H1 (cell line): ENCODE data around the gene SERHL2. TPM values are rescaled to one million over a fixed set of nuclear protein-coding genes. Genes with fewer than 3 reads are reported as not detected.
"Not testable (repeated sequence)": the region's sequence is repeated elsewhere in the genome, so short reads cannot be mapped to it uniquely, and the experiment has no call there.

Experiments used
- CTCF ChIA-PET: fragments of 300-600 bp; sonication (Branson Sonifier 250); formaldehyde crosslinking; loops from one replicate; lab custom pipeline; 2021; ENCODE audit not compliant: partially characterized antibody; lab: Charles Lee
- POLR2A ChIA-PET: fragments of 300-600 bp; sonication (Branson Sonifier 250); formaldehyde crosslinking; loops from one replicate; lab custom pipeline; 2021; ENCODE audit warnings: inconsistent platforms; ENCODE audit not compliant: partially characterized antibody; lab: Charles Lee
- DNase-seq, 2 experiments: peaks; one replicate each; pipeline versions ENCODE4 v3.0.0 to v3.0.0-alpha.2; 2010 to 2022; ENCODE audit warnings: low spot score in 2 of 2, low read depth in 1 of 2, mixed read lengths in 1 of 2
- FAIRE-seq: peaks from 2 replicates; lab custom pipeline; 2011; peaks lifted over from hg19 to GRCh38; lab: Jason Lieb, UNC
- H2AFZ ChIP-seq: 2 replicates; pipeline ENCODE4 v1.8.1; 2012; ENCODE audit warnings: low read length, inconsistent platforms
- H2AK5ac ChIP-seq: 2 replicates; pipeline ENCODE4 v1.6.1; 2013; ENCODE audit warnings: low read depth, low read length
- H2BK120ac ChIP-seq: replicated peaks from 2 replicates; pipeline ENCODE3; 2013; ENCODE audit warnings: low read depth, low read length, inconsistent platforms
- H2BK12ac ChIP-seq: 2 replicates; pipeline ENCODE4 v1.6.1; 2013; ENCODE audit warnings: low read depth, low read length
- H2BK15ac ChIP-seq: 2 replicates; pipeline ENCODE4 v1.6.1; 2013; ENCODE audit warnings: low read length
- H2BK20ac ChIP-seq: 2 replicates; pipeline ENCODE4 v1.6.1; 2013; ENCODE audit warnings: low read length
- H2BK5ac ChIP-seq: 2 replicates; pipeline ENCODE4 v1.6.1; 2013; ENCODE audit warnings: low read depth, low read length
- H3K14ac ChIP-seq: 2 replicates; pipeline ENCODE4 v1.6.1; 2013; ENCODE audit warnings: inconsistent platforms; ENCODE audit not compliant: insufficient read length
- H3K18ac ChIP-seq: 2 replicates; pipeline ENCODE4 v1.6.1; 2013; ENCODE audit warnings: low read length; ENCODE audit errors: extremely low read depth
- H3K23ac ChIP-seq: 2 replicates; pipeline ENCODE4 v1.6.1; 2013; ENCODE audit warnings: inconsistent platforms; ENCODE audit not compliant: insufficient read length
- H3K23me2 ChIP-seq: 2 replicates; pipeline ENCODE4 v1.6.1; 2013; ENCODE audit warnings: low read depth, low read length
- H3K27ac ChIP-seq: 2 replicates; pipeline ENCODE4 v1.6.1; 2011; ENCODE audit warnings: low read depth, low read length, inconsistent platforms
- H3K27me3 ChIP-seq, 4 experiments: replicated peaks in 1 of 4; 1 replicate in 1 of 4; 2 replicates in 3 of 4; pipeline versions ENCODE4 v1.6.1 to v1.8.1; 2011 to 2013; ENCODE audit warnings: low read length in 3 of 4, mild to moderate bottlenecking in 3 of 4, inconsistent platforms in 2 of 4, mixed read lengths in 2 of 4, moderate library complexity in 1 of 4; ENCODE audit not compliant: control insufficient read depth in 3 of 4, insufficient read depth in 3 of 4; ENCODE audit errors: extremely low read depth in 1 of 4
- H3K36me3 ChIP-seq, 4 experiments: 2 replicates each; pipeline versions ENCODE4 v1.6.1 to v1.8.1; 2011 to 2013; ENCODE audit warnings: mild to moderate bottlenecking in 4 of 4, low read length in 3 of 4, moderate library complexity in 2 of 4, control low read depth in 1 of 4, inconsistent platforms in 1 of 4; ENCODE audit not compliant: insufficient read depth in 4 of 4, control insufficient read depth in 2 of 4
- H3K4ac ChIP-seq: replicated peaks from 2 replicates; pipeline ENCODE3; 2013; ENCODE audit warnings: low read length, low read depth, mixed read lengths, inconsistent platforms; ENCODE audit not compliant: insufficient read length
- H3K4me1 ChIP-seq, 4 experiments: replicated peaks in 1 of 4; 1 replicate in 1 of 4; 2 replicates in 3 of 4; pipeline versions ENCODE4 v1.6.1 to v1.8.1; 2011 to 2013; ENCODE audit warnings: low read length in 3 of 4, inconsistent platforms in 2 of 4, mixed read lengths in 1 of 4; ENCODE audit not compliant: insufficient read depth in 4 of 4, control insufficient read depth in 3 of 4
- H3K4me2 ChIP-seq, 2 experiments: 2 replicates each; pipeline versions ENCODE4 v1.6.1 to v1.8.1; 2011 to 2013; ENCODE audit warnings: low read depth in 2 of 2, low read length in 2 of 2, control low read depth in 1 of 2, inconsistent platforms in 1 of 2, mild to moderate bottlenecking in 1 of 2; ENCODE audit not compliant: insufficient read depth in 1 of 2
- H3K4me3 ChIP-seq, 4 experiments: fragments of 200-600, 300-600 bp in 1 of 4; sonication (generic), shearing (Covaris generic), sonication (Bioruptor Twin) in 1 of 4; 2 replicates each; pipeline versions ENCODE4 v1.5.1 to v1.8.1; 2011 to 2016; ENCODE audit warnings: low read length in 4 of 4, low read depth in 3 of 4, control low read depth in 2 of 4, inconsistent platforms in 2 of 4, mild to moderate bottlenecking in 2 of 4, mixed read lengths in 1 of 4, moderate library complexity in 1 of 4; ENCODE audit not compliant: insufficient read depth in 2 of 4; ENCODE audit errors: extremely low read depth in 1 of 4
- H3K56ac ChIP-seq: replicated peaks from 2 replicates; pipeline ENCODE3; 2013; ENCODE audit warnings: low read depth, mild to moderate bottlenecking, mixed read lengths, low read length, inconsistent platforms; ENCODE audit not compliant: insufficient read length
- H3K79me1 ChIP-seq: 2 replicates; pipeline ENCODE4 v1.6.1; 2013; ENCODE audit warnings: low read depth, low read length, control low read depth
- H3K79me2 ChIP-seq, 2 experiments: 2 replicates each; pipeline versions ENCODE4 v1.6.1 to v1.8.1; 2012 to 2013; ENCODE audit warnings: low read length in 2 of 2, mild to moderate bottlenecking in 2 of 2, inconsistent platforms in 1 of 2; ENCODE audit not compliant: insufficient read depth in 2 of 2, control insufficient read depth in 1 of 2
- H3K9ac ChIP-seq, 4 experiments: replicated peaks in 1 of 4; 1 replicate in 1 of 4; 2 replicates in 3 of 4; pipeline versions ENCODE4 v1.6.1 to v1.8.1; 2011 to 2013; ENCODE audit warnings: low read depth in 3 of 4, low read length in 3 of 4, control low read depth in 2 of 4, mild to moderate bottlenecking in 2 of 4, moderate library complexity in 2 of 4, inconsistent platforms in 1 of 4; ENCODE audit errors: extremely low read depth in 1 of 4
- H3K9me3 ChIP-seq, 2 experiments: 2 replicates each; pipeline versions ENCODE4 v1.6.1 to v1.8.1; 2012 to 2013; ENCODE audit warnings: mild to moderate bottlenecking in 2 of 2, moderate library complexity in 2 of 2, control low read depth in 1 of 2, inconsistent platforms in 1 of 2, low read depth in 1 of 2, low read length in 1 of 2, mixed read lengths in 1 of 2; ENCODE audit not compliant: insufficient read depth in 2 of 2
- H4K20me1 ChIP-seq, 2 experiments: replicated peaks in 1 of 2; 2 replicates each; pipeline versions ENCODE3 to v1.8.1; 2011 to 2013; ENCODE audit warnings: inconsistent platforms in 2 of 2, low read length in 2 of 2, mild to moderate bottlenecking in 1 of 2; ENCODE audit not compliant: insufficient read depth in 2 of 2, control insufficient read depth in 1 of 2
- H4K5ac ChIP-seq: 2 replicates; pipeline ENCODE4 v1.6.1; 2013; ENCODE audit warnings: low read length, low read depth, mixed read lengths, inconsistent platforms; ENCODE audit not compliant: insufficient read length
- H4K8ac ChIP-seq: 2 replicates; pipeline ENCODE4 v1.8.0; 2013; ENCODE audit warnings: mild to moderate bottlenecking, moderate library complexity, low read length, inconsistent platforms; ENCODE audit not compliant: insufficient read depth; ENCODE audit errors: extremely low read depth
- H4K91ac ChIP-seq: replicated peaks from 2 replicates; pipeline ENCODE3; 2013; ENCODE audit warnings: low read length, mixed read lengths, inconsistent platforms; ENCODE audit not compliant: insufficient read length
- NRF1 ChIP-seq: IDR thresholded peaks from 2 replicates; pipeline ENCODE4 v1.6.1; 2011; ENCODE audit warnings: mild to moderate bottlenecking, low read depth, low read length, improper control_type of control experiment
- SP4 ChIP-seq: IDR thresholded peaks from 2 replicates; pipeline ENCODE4 v1.6.1; 2012; ENCODE audit warnings: low read length, inconsistent platforms
- WGBS, 2 experiments: shearing (Covaris generic) in 1 of 2; methylation state at CpG; one replicate each; pipeline versions ENCODE4 v1.1.6 to v1.1.7; 2013 to 2015; ENCODE audit warnings: low lambda C conversion rate in 2 of 2, mixed read lengths in 2 of 2, inconsistent platforms in 1 of 2, low coverage in 1 of 2, missing lambda C conversion rate in 1 of 2; ENCODE audit not compliant: insufficient replicate concordance in 2 of 2, insufficient coverage in 1 of 2, insufficient read length in 1 of 2; ENCODE audit errors: extremely low coverage in 1 of 2, missing lambda C conversion rate in 1 of 2; 5-methylcytosine and 5-hydroxymethylcytosine counted together
- polyA plus RNA-seq, 7 experiments: library from polyadenylated mRNA; depleted of rRNA in 3 of 7; stranded (reverse) in 5 of 7; unstranded in 2 of 7; fragments of >200 nt in 5 of 7; fragments of 200-250 nt in 2 of 7; gene quantifications; 1 replicate in 5 of 7; 2 replicates in 1 of 7; 4 replicates in 1 of 7; pipeline versions ENCODE4 v1.2.1 to v1.2.3, GENCODE V29; 2011 to 2013; ENCODE audit warnings: missing spikeins in 2 of 7, mixed read lengths in 2 of 7
- total RNA-seq: library from RNA; stranded (reverse); fragmentation: NEBNext Ultra II Directional; extraction: Animal tissue kit (Norgen Biotek cat#: 25700); gene quantifications from 2 replicates; pipeline ENCODE4 v1.2.1, GENCODE V29; 2021

The SERHL2 gene
- total and polyA plus RNA-seq, 2 of the 8 experiments (the other 6 are each of a cell fraction or from before 2014, with no cell fraction given), result 0.91 TPM; not detected in 1

- TF ChIP-seq SP4 (no peak), NRF1 (no peak)
These were observed 4.3 kb upstream of the SERHL2 start (continued) for GRCh38 chr22:42549331-42550060.

- H3K4me2 ChIP-seq, result not testable (repeated sequence)
These were observed 1.5 kb upstream of the SERHL2 start for GRCh38 chr22:42552294-42552647.

More at GRCh38 chr22:42552294-42552647, 1.5 kb upstream of the SERHL2 start:
- not testable (repeated sequence) for H3K9ac ChIP-seq, H3K79me2 ChIP-seq, H2BK120ac ChIP-seq, H3K4ac ChIP-seq, H3K4me3 ChIP-seq, H3K27ac ChIP-seq, H3K18ac ChIP-seq, FAIRE-seq, H4K8ac ChIP-seq, H3K23me2 ChIP-seq, H3K79me1 ChIP-seq, H4K20me1 ChIP-seq, DNase-seq, H2AFZ ChIP-seq, H3K36me3 ChIP-seq, H3K14ac ChIP-seq, H3K9me3 ChIP-seq, H2AK5ac ChIP-seq, H4K91ac ChIP-seq, H2BK12ac ChIP-seq, H3K23ac ChIP-seq, H2BK5ac ChIP-seq, H4K5ac ChIP-seq, H2BK15ac ChIP-seq, H3K56ac ChIP-seq, H2BK20ac ChIP-seq
- CTCF ChIA-PET, result interaction anchor here (0.8 to 1.9 kb wide), 5 partner anchors 9 to 569 kb away, joined by 3 to 12 read pairs (median 8); no protein-coding TSS in a partner anchor
- POLR2A ChIA-PET, result interaction anchor here (1.4 kb wide), 1 partner anchor 15 kb away, joined by 3 read pairs; no protein-coding TSS in a partner anchor
- Histone ChIP-seq H3K27me3 (peaks cover 0 to 10% (median 9%) of the 10 kb centered on the region in 4 experiments; a peak in 4 of 7 replicates), H3K4me1 (peaks cover 0 to 13% (median 4%) of the 10 kb centered on the region in 4 experiments; a peak in 4 of 7 replicates)
- 88% methylated on average over 6 of the region's 6 CpGs; no CpG with 5 or more reads in 1 of the 2 experiments for WGBS, 2 experiments
